Activated CD4-positive, alpha-beta memory T cell treated with anti-CD3 and anti-CD28 coated beads, Interleukin-2, amount 10 ng/mL, durations not matched to agents 7 days and 5 days (primary cell): ENCODE measurements around the gene RNPS1. TPM values are rescaled to one million over a fixed set of nuclear protein-coding genes. Genes with fewer than 3 reads are reported as not detected.

Experiments
- CTCF ChIA-PET: fragments of 350-600 bp; sonication (Branson Sonifier 250); formaldehyde crosslinking; loops from one replicate; lab custom pipeline; 2021; ENCODE audit warnings: antibody characterized with exemption, inconsistent platforms; lab: Charles Lee
- POLR2A ChIA-PET: fragments of 350-600 bp; sonication (Branson Sonifier 250); formaldehyde crosslinking; loops from one replicate; lab custom pipeline; 2021; ENCODE audit warnings: antibody characterized with exemption; lab: Charles Lee
- DNase-seq: peaks from one replicate; pipeline ENCODE4 v3.0.0-alpha.2; 2020
- H3K27ac Mint-ChIP-seq: one replicate; pipeline ENCODE4 v1.8.0; 2021; ENCODE audit warnings: mild to moderate bottlenecking, mixed read lengths
- H3K27me3 Mint-ChIP-seq: one replicate; pipeline ENCODE4 v1.8.0; 2021; ENCODE audit warnings: mixed read lengths
- H3K36me3 Mint-ChIP-seq: one replicate; pipeline ENCODE4 v1.8.0; 2021; ENCODE audit warnings: low read depth, mixed read lengths
- H3K4me1 Mint-ChIP-seq: one replicate; pipeline ENCODE4 v1.8.0; 2021; ENCODE audit warnings: mixed read lengths
- H3K4me3 Mint-ChIP-seq: one replicate; pipeline ENCODE4 v1.8.0; 2021; ENCODE audit warnings: mild to moderate bottlenecking, mixed read lengths
- H3K9me3 Mint-ChIP-seq: one replicate; pipeline ENCODE4 v1.8.0; 2021; ENCODE audit warnings: mixed read lengths
- total RNA-seq, 2 experiments: library from RNA; stranded (reverse); gene quantifications; one replicate each; pipeline ENCODE4 v1.2.3, GENCODE V29; 2021

RNPS1 gene
- total RNA-seq, 2 experiments from 2014 or later = 218 to 222 TPM

- peaks cover 9% of the 10 kb centered on the region for H3K36me3 Mint-ChIP-seq
- ChIA-PET CTCF (no interaction called here), POLR2A (no interaction called here)
- no peaks in the 10 kb centered on the region for H3K27me3 Mint-ChIP-seq
- no peaks in the 10 kb centered on the region for H3K4me1 Mint-ChIP-seq
- no peak for DNase-seq
- no peaks in the 10 kb centered on the region for H3K9me3 Mint-ChIP-seq
- no peak overlapping the region for H3K27ac Mint-ChIP-seq
- H3K4me3 Mint-ChIP-seq = no peak overlapping the region
Observed at GRCh38 chr16:2234813-2235170, 33.1 kb downstream of the RNPS1 start.

- POLR2A ChIA-PET = interaction anchor here (2.0 kb wide), 1 partner anchor 16 kb away, joined by 7 read pairs; no protein-coding TSS in a partner anchor
- CTCF ChIA-PET = no interaction called here
- Mint-ChIP-seq H3K4me3 (no peak overlapping the region), H3K4me1 (no peaks in the 10 kb centered on the region), H3K9me3 (no peaks in the 10 kb centered on the region), H3K27ac (no peak overlapping the region), H3K27me3 (no peaks in the 10 kb centered on the region), H3K36me3 (peaks cover 10% of the 10 kb centered on the region)
- DNase-seq = no peak
Observed at GRCh38 chr16:2233872-2234812, 33.8 kb downstream of the RNPS1 start.

- no peak overlapping the region for H3K4me3 Mint-ChIP-seq
- ChIA-PET POLR2A (interaction anchor here (2.0 kb wide), 1 partner anchor 17 kb away, joined by 7 read pairs; no protein-coding TSS in a partner anchor), CTCF (no interaction called here)
- H3K27ac Mint-ChIP-seq = no peak overlapping the region
- H3K36me3 Mint-ChIP-seq = peaks cover 10% of the 10 kb centered on the region
- no peak for DNase-seq
- H3K4me1 Mint-ChIP-seq = no peaks in the 10 kb centered on the region
- no peaks in the 10 kb centered on the region for H3K27me3 Mint-ChIP-seq
- H3K9me3 Mint-ChIP-seq = no peaks in the 10 kb centered on the region
Observed at GRCh38 chr16:2233046-2233775, 34.7 kb downstream of the RNPS1 start.

GRCh38 chr16:2232094-2232990 is 35.6 kb downstream of the RNPS1 start:
- H3K9me3 Mint-ChIP-seq = no peaks in the 10 kb centered on the region
- no peaks in the 10 kb centered on the region for H3K4me1 Mint-ChIP-seq
- no peak for DNase-seq
- no peak overlapping the region for H3K27ac Mint-ChIP-seq
- ChIA-PET CTCF (no interaction called here), POLR2A (interaction anchor here (2.0 kb wide), 1 partner anchor 18 kb away, joined by 7 read pairs; no protein-coding TSS in a partner anchor)
- H3K27me3 Mint-ChIP-seq = no peaks in the 10 kb centered on the region
- H3K36me3 Mint-ChIP-seq = peaks cover 10% of the 10 kb centered on the region
- H3K4me3 Mint-ChIP-seq = no peak overlapping the region

GRCh38 chr16:2231016-2231931 is 36.7 kb downstream of the RNPS1 start:
- no peaks in the 10 kb centered on the region for H3K9me3 Mint-ChIP-seq
- ChIA-PET CTCF (no interaction called here), POLR2A (no interaction called here)
- H3K27me3 Mint-ChIP-seq = no peaks in the 10 kb centered on the region
- no peak for DNase-seq
- no peak overlapping the region for H3K27ac Mint-ChIP-seq
- peaks cover 13% of the 10 kb centered on the region for H3K36me3 Mint-ChIP-seq
- peaks cover 2% of the 10 kb centered on the region for H3K4me1 Mint-ChIP-seq
- H3K4me3 Mint-ChIP-seq = no peak overlapping the region

- Mint-ChIP-seq H3K4me3 (no peak overlapping the region), H3K9me3 (no peaks in the 10 kb centered on the region), H3K4me1 (peaks cover 7% of the 10 kb centered on the region), H3K27ac (no peak overlapping the region), H3K27me3 (no peaks in the 10 kb centered on the region), H3K36me3 (peaks cover 13% of the 10 kb centered on the region)
- CTCF ChIA-PET = no interaction called here
- POLR2A ChIA-PET = no interaction called here
- DNase-seq = no peak
Observed at GRCh38 chr16:2230376-2230775, 37.5 kb downstream of the RNPS1 start.

- DNase-seq = no peak
- peaks cover 11% of the 10 kb centered on the region for H3K36me3 Mint-ChIP-seq
- H3K27me3 Mint-ChIP-seq = no peaks in the 10 kb centered on the region
- H3K4me3 Mint-ChIP-seq = no peak overlapping the region
- H3K9me3 Mint-ChIP-seq = no peaks in the 10 kb centered on the region
- H3K4me1 Mint-ChIP-seq = peaks cover 11% of the 10 kb centered on the region
- POLR2A ChIA-PET = no interaction called here
- H3K27ac Mint-ChIP-seq = no peak overlapping the region
- CTCF ChIA-PET = no interaction called here
Observed at GRCh38 chr16:2229632-2230250, 38.2 kb downstream of the RNPS1 start.

- Mint-ChIP-seq H3K27ac (no peak overlapping the region), H3K27me3 (no peaks in the 10 kb centered on the region), H3K9me3 (no peaks in the 10 kb centered on the region), H3K4me3 (no peak overlapping the region), H3K36me3 (peaks cover 11% of the 10 kb centered on the region), H3K4me1 (peaks cover 17% of the 10 kb centered on the region)
- ChIA-PET CTCF (no interaction called here), POLR2A (no interaction called here)
- no peak for DNase-seq
Observed at GRCh38 chr16:2229091-2229490, 38.8 kb downstream of the RNPS1 start.

- Mint-ChIP-seq H3K27ac (no peak overlapping the region), H3K4me3 (no peak overlapping the region), H3K27me3 (no peaks in the 10 kb centered on the region), H3K4me1 (peaks cover 19% of the 10 kb centered on the region), H3K36me3 (peaks cover 11% of the 10 kb centered on the region), H3K9me3 (no peaks in the 10 kb centered on the region)
- no peak for DNase-seq
- ChIA-PET CTCF (no interaction called here), POLR2A (interaction anchor here (1.3 to 1.5 kb wide), 2 partner anchors 22 to 24 kb away, joined by 3 read pairs; partner anchors contain the start of gene ECI1)
Observed at GRCh38 chr16:2228161-2228824, 39.6 kb downstream of the RNPS1 start.

GRCh38 chr16:2226918-2227317 is 41.0 kb downstream of the RNPS1 start:
- H3K4me3 Mint-ChIP-seq = peak overlapping the region; percentile 10
- H3K36me3 Mint-ChIP-seq = peaks cover 10% of the 10 kb centered on the region
- peaks cover 22% of the 10 kb centered on the region for H3K4me1 Mint-ChIP-seq
- POLR2A ChIA-PET = interaction anchor here (1.0 to 1.5 kb wide), 3 partner anchors 25 to 37 kb away, joined by 3 to 6 read pairs (median 3); partner anchors contain the start of gene ECI1
- H3K27ac Mint-ChIP-seq = no peak overlapping the region
- no peaks in the 10 kb centered on the region for H3K9me3 Mint-ChIP-seq
- no peak for DNase-seq
- CTCF ChIA-PET = no interaction called here
- H3K27me3 Mint-ChIP-seq = no peaks in the 10 kb centered on the region

GRCh38 chr16:2226245-2226793 is 41.6 kb downstream of the RNPS1 start:
- Mint-ChIP-seq H3K4me1 (peaks cover 22% of the 10 kb centered on the region), H3K27me3 (no peaks in the 10 kb centered on the region), H3K27ac (no peak overlapping the region), H3K9me3 (no peaks in the 10 kb centered on the region), H3K36me3 (peaks cover 8% of the 10 kb centered on the region), H3K4me3 (no peak overlapping the region)
- POLR2A ChIA-PET = interaction anchor here (0.9 to 1.5 kb wide), 5 partner anchors 10 to 306 kb away, joined by 3 to 6 read pairs (median 3); partner anchors contain the start of genes DNASE1L2 and ECI1
- CTCF ChIA-PET = no interaction called here
- DNase-seq = no peak
